ENCODE measurements around the gene SH3BP4. TPM values are rescaled to one million over a fixed set of nuclear protein-coding genes. Genes with fewer than 3 reads are reported as not detected.

The SH3BP4 gene
- total RNA-seq, 1 experiment from 2014 or later, result 93.8 TPM

DNA sequence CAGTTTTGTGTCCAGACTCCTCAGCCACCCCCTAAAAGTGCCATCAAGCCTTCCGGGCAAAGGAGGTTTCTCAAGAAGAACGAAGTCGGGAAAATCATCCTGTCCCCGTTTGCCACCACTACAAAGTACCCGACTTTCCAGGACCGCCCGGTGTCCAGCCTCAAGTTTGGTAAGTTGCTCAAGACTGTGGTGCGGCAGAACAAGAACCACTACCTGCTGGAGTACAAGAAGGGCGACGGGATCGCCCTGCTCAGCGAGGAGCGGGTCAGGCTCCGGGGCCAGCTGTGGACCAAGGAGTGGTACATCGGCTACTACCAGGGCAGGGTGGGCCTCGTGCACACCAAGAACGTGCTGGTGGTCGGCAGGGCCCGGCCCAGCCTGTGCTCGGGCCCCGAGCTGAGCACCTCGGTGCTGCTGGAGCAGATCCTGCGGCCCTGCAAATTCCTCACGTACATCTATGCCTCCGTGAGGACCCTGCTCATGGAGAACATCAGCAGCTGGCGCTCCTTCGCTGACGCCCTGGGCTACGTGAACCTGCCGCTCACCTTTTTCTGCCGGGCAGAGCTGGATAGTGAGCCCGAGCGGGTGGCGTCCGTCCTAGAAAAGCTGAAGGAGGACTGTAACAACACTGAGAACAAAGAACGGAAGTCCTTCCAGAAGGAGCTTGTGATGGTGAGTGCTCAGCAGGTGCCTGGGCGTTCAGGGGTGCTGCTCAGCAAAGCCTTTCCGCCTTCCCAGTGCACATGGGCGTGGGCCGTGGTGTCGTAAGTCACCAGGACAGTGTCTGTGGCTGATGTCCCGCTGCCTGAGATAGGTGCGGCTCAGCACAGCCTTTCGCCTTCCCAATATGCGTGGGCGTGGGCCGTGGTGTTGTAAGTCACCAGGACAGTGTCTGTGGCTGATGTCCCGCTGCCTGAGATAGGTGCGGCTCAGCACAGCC lies 91.0 kb downstream of the SH3BP4 start:
- H3K79me1 ChIP-seq (ENCODE audit: insufficient read depth, low read depth, low read length, poor library complexity, severe bottlenecking), result no peaks in the 10 kb centered on the region
- Mint-ChIP-seq H3K27ac (no peak overlapping the region), H3K9me3 (no peaks in the 10 kb centered on the region), H3K27me3 (ENCODE audit: low read depth) (no peaks in the 10 kb centered on the region), H3K4me1 (peaks cover 12 to 18% of the 10 kb centered on the region in 2 experiments), H3K36me3 (ENCODE audit: insufficient read depth in 1 of 3, low read depth in 3 of 3) (peaks cover 42 to 90% (median 83%) of the 10 kb centered on the region in 3 experiments), H3K4me3 (no peak overlapping the region)
- H2BK12ac ChIP-seq (ENCODE audit: insufficient read length, low read depth, low read length), result no peak overlapping the region
- no peaks in the 10 kb centered on the region for H3K79me2 ChIP-seq (ENCODE audit: insufficient read depth, low read length)
- H3K23me2 ChIP-seq (ENCODE audit: insufficient read length, low read depth, low read length, poor library complexity, severe bottlenecking), result no peaks in the 10 kb centered on the region
- H2AFZ ChIP-seq (ENCODE audit: low read length), result no peak overlapping the region
- H3K56ac ChIP-seq (ENCODE audit: insufficient read length, low read depth, low read length), result no peak overlapping the region
- H4K20me1 ChIP-seq (ENCODE audit: control insufficient read depth, insufficient read depth, insufficient read length), result no peaks in the 10 kb centered on the region
- no peak overlapping the region for H3K4ac ChIP-seq (ENCODE audit: low read depth, low read length)
- H3K18ac ChIP-seq (ENCODE audit: insufficient read length, low read depth, low read length), result no peak overlapping the region
- H2BK15ac ChIP-seq (ENCODE audit: low read depth, low read length), result no peak overlapping the region
- H4K91ac ChIP-seq (ENCODE audit: insufficient read length, low read depth, low read length), result no peak overlapping the region
- H3K4me1 ChIP-seq (ENCODE audit: insufficient read depth, low read length), result no peaks in the 10 kb centered on the region
- no peak overlapping the region for H2BK20ac ChIP-seq (ENCODE audit: low read depth, low read length, poor library complexity, severe bottlenecking)
- no peaks in the 10 kb centered on the region for H3K9me3 ChIP-seq (ENCODE audit: control insufficient read depth, low read depth, low read length)
- no peak overlapping the region for H4K8ac ChIP-seq (replicated peaks; ENCODE audit: insufficient read length, low read depth, low read length)
- no peaks in the 10 kb centered on the region for H3K27me3 ChIP-seq (ENCODE audit: insufficient read depth, low read length)
- H3K4me2 ChIP-seq (ENCODE audit: insufficient read depth, insufficient read length, low read length), result no peak overlapping the region
- no peak overlapping the region for H3T11ph ChIP-seq (ENCODE audit: low read length)
- no peak overlapping the region for H3K27ac ChIP-seq (ENCODE audit: insufficient read length, low read depth, low read length)
- DNase-seq, result no peak
- no peak overlapping the region for H3K9ac ChIP-seq (ENCODE audit: extremely low read depth, insufficient read length, low read length)
- no peak overlapping the region for H2AK5ac ChIP-seq (ENCODE audit: insufficient read length, low read length)
- TF ChIP-seq, protein P1, sequence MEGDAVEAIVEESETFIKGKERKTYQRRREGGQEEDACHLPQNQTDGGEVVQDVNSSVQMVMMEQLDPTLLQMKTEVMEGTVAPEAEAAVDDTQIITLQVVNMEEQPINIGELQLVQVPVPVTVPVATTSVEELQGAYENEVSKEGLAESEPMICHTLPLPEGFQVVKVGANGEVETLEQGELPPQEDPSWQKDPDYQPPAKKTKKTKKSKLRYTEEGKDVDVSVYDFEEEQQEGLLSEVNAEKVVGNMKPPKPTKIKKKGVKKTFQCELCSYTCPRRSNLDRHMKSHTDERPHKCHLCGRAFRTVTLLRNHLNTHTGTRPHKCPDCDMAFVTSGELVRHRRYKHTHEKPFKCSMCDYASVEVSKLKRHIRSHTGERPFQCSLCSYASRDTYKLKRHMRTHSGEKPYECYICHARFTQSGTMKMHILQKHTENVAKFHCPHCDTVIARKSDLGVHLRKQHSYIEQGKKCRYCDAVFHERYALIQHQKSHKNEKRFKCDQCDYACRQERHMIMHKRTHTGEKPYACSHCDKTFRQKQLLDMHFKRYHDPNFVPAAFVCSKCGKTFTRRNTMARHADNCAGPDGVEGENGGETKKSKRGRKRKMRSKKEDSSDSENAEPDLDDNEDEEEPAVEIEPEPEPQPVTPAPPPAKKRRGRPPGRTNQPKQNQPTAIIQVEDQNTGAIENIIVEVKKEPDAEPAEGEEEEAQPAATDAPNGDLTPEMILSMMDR (conservative IDR thresholded peaks at IDR 0.05), result no peak
- no peak overlapping the region for H2BK5ac ChIP-seq (ENCODE audit: insufficient read length, low read length)
- no peak overlapping the region for H3K23ac ChIP-seq (ENCODE audit: insufficient read length, low read depth, low read length)
- no CpG with 5 or more reads among the region's 49 CpGs for WGBS (ENCODE audit: extremely low coverage, insufficient read length, low lambda C conversion rate)
- no peak overlapping the region for H2BK120ac ChIP-seq (ENCODE audit: low read depth, low read length, poor library complexity, severe bottlenecking)
- no peak overlapping the region for H3K14ac ChIP-seq (ENCODE audit: insufficient read depth, low read length)
- no peak overlapping the region for H4K5ac ChIP-seq (ENCODE audit: insufficient read length, low read depth, low read length)
